ENCODE data around the gene PNRC1.

DNA sequence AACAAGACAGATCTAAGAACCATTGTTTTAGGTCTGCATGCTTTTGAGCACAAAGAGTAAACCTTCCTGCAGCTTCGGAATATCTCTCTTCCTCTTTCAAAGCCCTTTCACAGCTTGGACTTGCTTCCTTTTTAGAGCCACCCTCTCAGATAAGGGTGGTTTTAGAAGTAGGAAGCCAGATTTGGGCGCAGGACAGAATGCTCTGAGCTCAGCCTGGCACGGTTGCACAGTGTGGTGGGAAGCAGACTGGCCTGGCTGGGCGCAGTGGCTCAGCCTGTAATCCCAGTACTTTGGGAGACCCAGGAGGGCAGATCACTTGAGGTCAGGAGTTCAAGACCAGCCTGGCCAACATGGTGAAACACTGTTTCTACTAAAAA is 35.6 kb upstream of the PNRC1 start:
- TF ChIP-seq, protein P1, sequence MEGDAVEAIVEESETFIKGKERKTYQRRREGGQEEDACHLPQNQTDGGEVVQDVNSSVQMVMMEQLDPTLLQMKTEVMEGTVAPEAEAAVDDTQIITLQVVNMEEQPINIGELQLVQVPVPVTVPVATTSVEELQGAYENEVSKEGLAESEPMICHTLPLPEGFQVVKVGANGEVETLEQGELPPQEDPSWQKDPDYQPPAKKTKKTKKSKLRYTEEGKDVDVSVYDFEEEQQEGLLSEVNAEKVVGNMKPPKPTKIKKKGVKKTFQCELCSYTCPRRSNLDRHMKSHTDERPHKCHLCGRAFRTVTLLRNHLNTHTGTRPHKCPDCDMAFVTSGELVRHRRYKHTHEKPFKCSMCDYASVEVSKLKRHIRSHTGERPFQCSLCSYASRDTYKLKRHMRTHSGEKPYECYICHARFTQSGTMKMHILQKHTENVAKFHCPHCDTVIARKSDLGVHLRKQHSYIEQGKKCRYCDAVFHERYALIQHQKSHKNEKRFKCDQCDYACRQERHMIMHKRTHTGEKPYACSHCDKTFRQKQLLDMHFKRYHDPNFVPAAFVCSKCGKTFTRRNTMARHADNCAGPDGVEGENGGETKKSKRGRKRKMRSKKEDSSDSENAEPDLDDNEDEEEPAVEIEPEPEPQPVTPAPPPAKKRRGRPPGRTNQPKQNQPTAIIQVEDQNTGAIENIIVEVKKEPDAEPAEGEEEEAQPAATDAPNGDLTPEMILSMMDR (conservative IDR thresholded peaks at IDR 0.05; ENCODE audit: low read length): no peak
- TF ChIP-seq EZH2phosphoT487 (IDR thresholded peaks at IDR 0.05; ENCODE audit: borderline replicate concordance): no peak
